NCI-H2227 treated with DMSO at 0.1 percent for 48 hours (cell line): ENCODE measurements around the gene ITGB1.

ENCODE experiments used
- DNase-seq: peaks from one replicate; lab custom pipeline; 2025; lab: John Stamatoyannopoulos, UW

ITGB1 gene

GRCh38 chr10:32955790-32956189, 2.2 kb downstream of the ITGB1 start:
- no peak for DNase-seq

GRCh38 chr10:32955299-32955772, 2.7 kb downstream of the ITGB1 start:
- DNase-seq: no peak

- DNase-seq: no peak
These were observed 3.3 kb downstream of the ITGB1 start for GRCh38 chr10:32954545-32955298.

- DNase-seq: no peak
These were observed 4.0 kb downstream of the ITGB1 start for GRCh38 chr10:32954080-32954479.

- DNase-seq: no peak
These were observed 4.6 kb downstream of the ITGB1 start for GRCh38 chr10:32953277-32953927.

GRCh38 chr10:32952541-32953276, 5.3 kb downstream of the ITGB1 start:
- DNase-seq: no peak

- no peak for DNase-seq
These were observed 5.9 kb downstream of the ITGB1 start for GRCh38 chr10:32952094-32952493.

- no peak for DNase-seq
These were observed 6.9 kb downstream of the ITGB1 start for GRCh38 chr10:32951111-32951510.

GRCh38 chr10:32950591-32951108, 7.4 kb downstream of the ITGB1 start:
- peak; percentile 89 for DNase-seq

- DNase-seq: no peak
These were observed 8.8 kb downstream of the ITGB1 start for GRCh38 chr10:32949221-32949678.

- DNase-seq: no peak
These were observed 9.6 kb downstream of the ITGB1 start for GRCh38 chr10:32948451-32948850.

GRCh38 chr10:32947586-32947985, 10.4 kb downstream of the ITGB1 start:
- no peak for DNase-seq

- no peak for DNase-seq
These were observed 11.9 kb downstream of the ITGB1 start for GRCh38 chr10:32946108-32946507.

GRCh38 chr10:32943854-32944661, 14.0 kb downstream of the ITGB1 start:
- no peak for DNase-seq

GRCh38 chr10:32943395-32943794, 14.6 kb downstream of the ITGB1 start:
- no peak for DNase-seq

- no peak for DNase-seq
These were observed 15.9 kb downstream of the ITGB1 start for GRCh38 chr10:32942081-32942480.

- DNase-seq: no peak
These were observed 16.7 kb downstream of the ITGB1 start for GRCh38 chr10:32941357-32941756.

GRCh38 chr10:32940321-32941301, 17.4 kb downstream of the ITGB1 start:
- DNase-seq: no peak

GRCh38 chr10:32939296-32940111, 18.5 kb downstream of the ITGB1 start:
- DNase-seq: no peak
